Astrocyte of the spinal cord (primary cell): ENCODE results near the gene PCNT.

Experiments
- DNase-seq: peaks from one replicate; pipeline ENCODE4 v3.0.0; 2011; ENCODE audit warnings: low read depth, low spot score
- H3K4me3 ChIP-seq: 2 replicates; pipeline ENCODE4 v1.5.1; 2011; ENCODE audit warnings: low read depth, mild to moderate bottlenecking, low read length, moderate library complexity
- CTCF ChIP-seq: IDR thresholded peaks from 2 replicates; pipeline ENCODE4 v1.5.1; 2012; ENCODE audit warnings: low read depth, mild to moderate bottlenecking, low read length, inconsistent platforms
- in situ Hi-C: cut with HindIII; loops from 2 replicates; pipeline ENCODE4 v1.10.0; 2017; ENCODE audit warnings: low sequenced_read_pairs

The PCNT gene

DNA sequence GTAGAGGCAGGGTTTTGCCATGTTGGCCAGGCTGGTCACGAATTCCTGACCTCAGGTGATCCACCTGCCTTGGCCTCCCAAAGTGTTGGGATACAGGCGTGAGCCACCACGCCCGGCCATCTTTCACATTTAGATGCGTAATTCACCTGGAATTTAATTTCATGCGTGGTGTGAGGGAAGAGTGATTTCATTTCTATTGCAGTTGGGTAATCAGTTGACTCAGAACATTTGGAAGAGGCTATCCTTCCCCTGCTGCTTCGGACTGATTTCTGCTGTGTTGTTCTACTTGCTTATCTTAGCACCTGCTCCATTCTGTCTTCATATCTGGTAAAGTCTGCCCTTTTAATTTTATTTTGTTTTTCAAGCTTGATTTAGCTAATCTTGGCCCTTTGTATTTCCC, 153.8 kb downstream of the PCNT start:
- no peak overlapping the region for H3K4me3 ChIP-seq
- no peak for DNase-seq
- no peak for TF ChIP-seq CTCF
- in situ Hi-C loops, result no loop called here

DNA sequence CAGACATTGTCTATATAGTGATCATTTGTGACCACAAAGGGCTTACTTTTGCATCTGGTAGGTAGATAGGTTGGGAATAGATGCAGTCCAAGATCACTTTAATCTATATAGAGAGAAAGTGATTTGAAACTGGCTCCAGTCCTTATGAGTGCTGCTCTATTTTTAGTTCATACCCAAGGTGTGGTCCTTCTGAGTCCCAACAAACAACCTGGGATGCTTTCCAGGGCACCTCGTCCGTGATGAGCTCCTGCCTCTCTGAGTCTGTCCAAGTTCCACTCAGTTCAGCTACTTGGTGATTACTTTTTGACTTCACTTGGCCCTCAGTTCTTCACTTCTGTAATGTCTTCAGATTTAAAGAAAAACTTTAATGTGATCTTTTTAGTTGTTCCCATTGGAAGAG, 155.0 kb downstream of the PCNT start:
- no peak overlapping the region for H3K4me3 ChIP-seq
- no peak for DNase-seq
- in situ Hi-C loops, result no loop called here
- no peak for TF ChIP-seq CTCF

DNA sequence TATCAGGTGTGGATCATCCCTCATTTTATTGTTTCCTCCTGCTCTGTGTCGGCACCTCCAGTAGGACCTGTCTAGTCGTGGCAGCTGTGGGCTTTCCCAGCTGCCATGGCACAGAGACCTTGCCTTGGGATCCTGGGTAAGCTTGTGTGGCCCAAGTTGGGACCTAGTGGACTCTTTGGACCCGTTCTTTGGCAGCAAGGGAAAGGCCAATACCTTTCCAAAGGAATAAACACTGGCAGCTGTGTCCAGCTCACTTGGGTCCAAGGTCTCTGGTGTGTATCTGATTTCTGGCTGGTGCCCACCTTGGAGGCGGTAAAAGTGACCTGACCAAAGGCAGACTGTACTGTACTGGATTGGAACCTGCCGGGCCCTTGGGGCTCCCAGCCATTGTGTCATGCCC, 156.5 kb downstream of the PCNT start:
- TF ChIP-seq CTCF, result no peak
- H3K4me3 ChIP-seq, result no peak overlapping the region
- DNase-seq, result no peak
- in situ Hi-C loops, result no loop called here

DNA sequence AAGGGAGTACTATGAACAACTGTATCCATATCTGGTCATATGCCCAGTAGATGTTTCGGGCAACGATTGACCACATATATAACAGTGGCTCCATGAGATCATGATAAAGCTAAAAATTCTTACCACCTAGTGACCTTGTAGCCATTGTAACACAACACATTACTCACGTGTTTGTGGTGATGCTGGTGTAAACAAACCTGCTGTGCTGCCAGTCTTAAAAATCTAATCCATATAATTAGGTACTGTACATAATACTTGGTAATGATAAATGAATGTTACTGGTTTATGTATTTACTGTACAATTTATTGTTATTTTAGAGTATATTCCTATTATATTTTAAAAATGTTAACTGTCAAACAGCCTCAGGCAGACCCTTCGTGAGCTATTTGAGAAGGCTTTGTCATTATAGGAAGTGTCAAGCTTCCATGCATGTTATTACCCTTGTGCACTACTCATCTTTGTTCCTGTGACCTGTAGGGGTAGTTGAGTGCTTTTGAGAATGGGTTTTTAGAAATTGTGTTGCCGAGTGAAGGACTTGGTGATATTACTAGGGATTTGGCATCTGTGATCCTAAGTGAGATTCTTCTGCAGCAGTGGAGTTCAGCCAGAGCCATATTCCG, 158.4 kb downstream of the PCNT start:
- H3K4me3 ChIP-seq, result no peak overlapping the region
- no peak for TF ChIP-seq CTCF
- no peak for DNase-seq
- in situ Hi-C loops, result no loop called here

DNA sequence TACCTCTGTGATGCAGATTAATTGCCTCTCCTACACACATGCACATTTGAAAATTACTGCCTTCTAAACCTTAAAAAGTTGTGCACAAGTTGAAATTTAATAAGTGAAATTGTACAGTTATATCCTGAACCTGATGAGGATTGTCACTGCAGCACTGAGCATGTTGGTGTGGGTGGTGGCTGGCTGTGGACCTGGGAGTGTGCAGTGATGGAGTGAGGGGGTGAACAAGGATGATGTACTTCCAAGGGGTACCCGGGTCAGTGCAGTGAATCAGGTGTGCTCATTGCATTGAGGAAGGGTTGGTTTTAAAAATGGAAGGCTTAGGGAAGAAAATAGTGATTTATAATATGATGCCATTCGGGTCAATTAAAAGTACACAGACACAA, 158.9 kb downstream of the PCNT start:
- H3K4me3 ChIP-seq, result no peak overlapping the region
- no peak for TF ChIP-seq CTCF
- no peak for DNase-seq
- in situ Hi-C loops, result no loop called here

GRCh38 chr21:46483300-46484295, 159.6 kb downstream of the PCNT start:
- in situ Hi-C loops, result no loop called here
- TF ChIP-seq CTCF, result no peak
- DNase-seq, result no peak

More at GRCh38 chr21:46483300-46484295, 159.6 kb downstream of the PCNT start:
- H3K4me3 ChIP-seq, result no peak overlapping the region
